Parathyroid adenoma (tissue), 2 donors: ENCODE measurements around the gene RASAL3.

ENCODE experiments used
- H2AFZ ChIP-seq: fragments of 300-600 bp; sonication (generic); one replicate; pipeline ENCODE4 v1.7.0; 2017; ENCODE audit warnings: antibody characterized with exemption, mild to moderate bottlenecking
- H3K27ac ChIP-seq: fragments of 300-600 bp; sonication (generic); one replicate; pipeline ENCODE4 v1.7.0; 2017
- H3K27me3 ChIP-seq: fragments of 300-600 bp; sonication (generic); one replicate; pipeline ENCODE4 v1.7.0; 2017; ENCODE audit warnings: low read length; ENCODE audit not compliant: control insufficient read depth, insufficient read depth
- H3K36me3 ChIP-seq: fragments of 300-600 bp; sonication (generic); one replicate; pipeline ENCODE4 v1.7.0; 2017; ENCODE audit warnings: low read length; ENCODE audit not compliant: control insufficient read depth, insufficient read depth
- H3K4me1 ChIP-seq: fragments of 300-600 bp; sonication (generic); one replicate; pipeline ENCODE4 v1.7.0; 2017; ENCODE audit warnings: control low read depth
- H3K4me2 ChIP-seq: fragments of 300-600 bp; sonication (generic); one replicate; pipeline ENCODE4 v1.7.0; 2017; ENCODE audit warnings: low read length
- H3K4me3 ChIP-seq: fragments of 300-600 bp; sonication (generic); one replicate; pipeline ENCODE4 v1.7.0; 2017; ENCODE audit warnings: low read depth, low read length
- H3K79me2 ChIP-seq: fragments of 300-600 bp; sonication (generic); one replicate; pipeline ENCODE4 v1.7.0; 2017; ENCODE audit warnings: control low read depth
- H3K9ac ChIP-seq: fragments of 300-600 bp; sonication (generic); one replicate; pipeline ENCODE4 v1.7.0; 2017; ENCODE audit warnings: mild to moderate bottlenecking
- H3K9me3 ChIP-seq: fragments of 300-600 bp; sonication (generic); one replicate; pipeline ENCODE4 v1.7.0; 2017; ENCODE audit warnings: low read length; ENCODE audit not compliant: control insufficient read depth
- CTCF ChIP-seq: fragments of 300-600 bp; sonication (generic); IDR thresholded peaks from one replicate; pipeline ENCODE4 v1.7.0; 2017; ENCODE audit warnings: antibody characterized with exemption, mild to moderate bottlenecking
- donor health status: primary hyperparathyroidism.

The RASAL3 gene

GRCh38 chr19:15506074-15506571 is 41.8 kb upstream of the RASAL3 start:
- Histone ChIP-seq H3K27ac (no peak overlapping the region), H3K4me3 (no peak overlapping the region), H3K4me2 (no peak overlapping the region), H3K36me3 (no peaks in the 10 kb centered on the region), H2AFZ (no peak overlapping the region), H3K9me3 (no peaks in the 10 kb centered on the region), H3K9ac (no peak overlapping the region), H3K4me1 (no peaks in the 10 kb centered on the region), H3K27me3 (no peaks in the 10 kb centered on the region), H3K79me2 (no peaks in the 10 kb centered on the region)
- TF ChIP-seq CTCF: no peak

GRCh38 chr19:15502264-15502663 is 37.9 kb upstream of the RASAL3 start:
- Histone ChIP-seq H3K9me3 (no peaks in the 10 kb centered on the region), H3K4me2 (no peak overlapping the region), H3K9ac (no peak overlapping the region), H3K27me3 (no peaks in the 10 kb centered on the region), H3K4me1 (no peaks in the 10 kb centered on the region), H3K36me3 (no peaks in the 10 kb centered on the region), H3K27ac (no peak overlapping the region), H3K4me3 (no peak overlapping the region), H2AFZ (no peak overlapping the region), H3K79me2 (no peaks in the 10 kb centered on the region)
- TF ChIP-seq CTCF: no peak

GRCh38 chr19:15501596-15501995 is 37.3 kb upstream of the RASAL3 start:
- Histone ChIP-seq H3K27me3 (no peaks in the 10 kb centered on the region), H3K4me3 (no peak overlapping the region), H3K36me3 (no peaks in the 10 kb centered on the region)

GRCh38 chr19:15498910-15499309 is 34.6 kb upstream of the RASAL3 start:
- no peaks in the 10 kb centered on the region for H3K79me2 ChIP-seq
- no peak overlapping the region for H3K4me2 ChIP-seq
- H3K9me3 ChIP-seq: no peaks in the 10 kb centered on the region
- no peak overlapping the region for H3K9ac ChIP-seq
- H3K27me3 ChIP-seq: no peaks in the 10 kb centered on the region
- H3K4me3 ChIP-seq: no peak overlapping the region
- TF ChIP-seq CTCF: no peak
- H3K27ac ChIP-seq: no peak overlapping the region
- no peak overlapping the region for H2AFZ ChIP-seq
- H3K4me1 ChIP-seq: no peaks in the 10 kb centered on the region
- no peaks in the 10 kb centered on the region for H3K36me3 ChIP-seq

More at GRCh38 chr19:15501596-15501995, 37.3 kb upstream of the RASAL3 start:
- no peak for TF ChIP-seq CTCF
- no peak overlapping the region for H3K27ac ChIP-seq
- H3K4me1 ChIP-seq: no peaks in the 10 kb centered on the region
- no peaks in the 10 kb centered on the region for H3K9me3 ChIP-seq
- H3K79me2 ChIP-seq: no peaks in the 10 kb centered on the region
- H3K9ac ChIP-seq: no peak overlapping the region
- H2AFZ ChIP-seq: no peak overlapping the region
- H3K4me2 ChIP-seq: no peak overlapping the region

- Histone ChIP-seq H3K9ac (no peak overlapping the region), H3K4me3 (no peak overlapping the region), H3K79me2 (no peaks in the 10 kb centered on the region), H3K27me3 (no peaks in the 10 kb centered on the region), H3K4me1 (no peaks in the 10 kb centered on the region), H3K36me3 (no peaks in the 10 kb centered on the region), H3K27ac (no peak overlapping the region), H2AFZ (no peak overlapping the region), H3K9me3 (no peaks in the 10 kb centered on the region), H3K4me2 (no peak overlapping the region)
- TF ChIP-seq CTCF: no peak
Measured at GRCh38 chr19:15498156-15498858, 34.0 kb upstream of the RASAL3 start.
